Measurements from ENCODE around the gene FGGY. TPM values are rescaled to one million over a fixed set of nuclear protein-coding genes. Genes with fewer than 3 reads are reported as not detected.
"Not testable (repeated sequence)": the region's sequence is repeated elsewhere in the genome, so short reads cannot be mapped to it uniquely, and the experiment has no call there.

FGGY gene
- polyA plus RNA-seq, 10 donors, result 9.1 to 15.3 (median 12.5) TPM

DNA sequence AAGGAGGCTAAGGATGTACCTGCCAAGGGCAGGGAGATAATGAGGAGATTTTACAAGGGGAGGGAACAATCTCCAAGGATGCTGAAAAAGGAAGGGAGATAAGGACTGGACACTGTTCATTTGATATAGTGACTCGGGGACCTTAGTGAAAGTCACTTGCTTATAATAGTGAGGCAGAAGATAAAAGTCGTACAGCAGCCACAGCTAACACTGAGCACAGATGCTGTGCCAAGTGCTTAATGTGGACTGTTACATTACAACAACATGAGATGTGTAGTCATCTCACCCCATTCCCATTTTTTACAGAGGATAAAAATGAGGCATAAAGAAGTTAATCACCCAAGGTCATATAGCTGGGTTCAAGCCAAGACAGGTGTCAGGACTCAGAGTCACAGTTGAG lies 181.9 kb downstream of the FGGY start:
- no peak for DNase-seq

DNA sequence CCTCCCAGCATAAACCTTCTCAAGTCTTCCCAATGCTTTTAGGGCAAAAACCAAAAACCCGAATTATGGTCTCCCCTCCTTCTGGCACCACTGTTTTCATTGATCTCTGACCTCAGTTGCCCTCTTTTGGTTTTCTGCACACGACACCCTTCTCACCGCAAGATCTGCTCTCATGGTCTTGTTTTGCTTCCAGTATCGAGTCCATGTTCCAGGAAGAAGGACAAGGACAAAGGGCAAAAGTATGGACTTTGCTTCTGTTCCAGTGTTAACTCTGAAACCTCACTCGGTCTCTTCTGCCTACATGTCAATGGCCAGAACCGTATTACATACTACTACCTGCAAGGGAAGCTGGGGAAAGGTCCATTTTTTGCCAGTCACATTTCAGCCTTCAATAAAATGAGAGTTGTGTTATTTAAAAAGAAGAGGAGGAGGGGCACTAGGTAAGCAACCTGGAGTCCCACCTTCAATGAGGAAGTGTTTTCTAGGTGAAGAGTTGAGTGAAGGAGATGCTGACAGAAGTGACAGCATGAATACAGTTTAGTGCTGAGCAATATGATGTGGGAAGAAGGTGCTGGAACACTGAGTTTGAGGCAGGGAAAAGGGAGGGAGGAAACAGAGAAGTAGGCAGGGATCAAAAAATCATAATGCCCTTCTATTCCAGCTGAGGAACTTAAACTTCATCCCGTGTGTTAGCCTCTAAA lies 183.4 kb downstream of the FGGY start:
- no peak for DNase-seq

- no peak for DNase-seq
Observed at GRCh38 chr1:59481881-59482505, 185.1 kb downstream of the FGGY start.

DNA sequence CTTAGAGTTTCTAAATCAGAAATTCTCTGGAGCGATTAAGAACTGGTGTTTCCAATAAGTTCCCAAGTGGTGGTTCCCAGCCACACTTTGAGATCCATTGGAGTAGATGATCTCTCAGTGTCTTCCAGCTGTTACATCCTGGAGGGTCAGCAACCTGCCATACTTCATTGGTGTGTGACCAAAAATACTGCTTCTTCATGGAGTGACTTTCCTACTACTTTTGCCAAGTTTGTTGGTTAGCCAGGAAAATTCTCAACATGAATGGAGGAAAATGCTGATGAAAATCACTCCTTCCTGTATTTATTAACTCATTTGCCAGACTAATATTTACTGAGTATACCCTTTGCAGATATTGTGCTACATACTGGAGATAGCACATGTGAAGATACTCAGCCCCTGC lies 186.1 kb downstream of the FGGY start:
- DNase-seq, result peak; percentile 28 to 75 (median 52)

DNA sequence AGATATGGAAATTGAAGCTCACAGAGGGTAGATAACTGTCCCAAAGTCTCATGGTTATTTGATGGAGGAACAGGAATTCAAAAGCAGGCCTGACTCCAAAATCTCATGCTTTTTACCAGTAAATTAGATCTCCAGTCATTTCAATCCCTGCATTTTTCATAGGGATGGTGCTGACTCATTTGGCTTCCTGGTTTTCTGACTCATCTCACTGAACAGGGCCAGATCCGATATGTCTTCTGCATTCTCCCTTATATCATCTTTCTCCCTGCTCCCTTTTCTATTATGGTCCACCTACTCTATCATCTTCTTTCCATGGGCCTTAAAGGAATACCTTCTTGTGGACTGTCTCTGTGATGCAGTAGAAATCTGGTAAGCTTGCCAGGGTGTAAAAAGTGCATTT lies 187.2 kb downstream of the FGGY start:
- DNase-seq, result peak in 1 of 3 donors; percentile 85

GRCh38 chr1:59485171-59485570 lies 188.3 kb downstream of the FGGY start:
- no peak for DNase-seq

- DNase-seq, result no peak
Observed at GRCh38 chr1:59485949-59486348, 189.1 kb downstream of the FGGY start.

GRCh38 chr1:59486615-59487014 lies 189.7 kb downstream of the FGGY start:
- no peak for DNase-seq

- no peak for DNase-seq
Observed at GRCh38 chr1:59487335-59488031, 190.6 kb downstream of the FGGY start.

DNA sequence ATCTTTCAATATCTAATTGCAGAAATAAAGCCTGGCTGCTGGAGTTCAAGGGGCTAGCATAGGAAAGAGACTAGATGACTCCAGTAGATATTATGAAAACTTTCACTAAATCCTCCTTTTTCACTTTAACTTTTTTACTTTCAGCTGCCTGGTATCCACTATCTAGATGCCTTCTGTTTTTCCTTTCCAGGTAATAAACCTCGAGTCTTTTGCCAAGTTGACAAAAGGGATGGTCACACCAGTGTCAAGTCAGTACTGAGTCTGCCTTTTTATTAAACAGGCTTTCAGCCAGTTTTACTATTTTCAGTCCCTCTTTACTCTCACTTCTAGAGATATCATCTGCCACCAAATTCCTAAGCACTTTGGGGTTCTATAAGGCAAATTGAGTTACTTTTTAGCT lies 195.6 kb downstream of the FGGY start:
- DNase-seq, result no peak

- DNase-seq, result no peak
Observed at GRCh38 chr1:59494145-59494833, 197.4 kb downstream of the FGGY start.

GRCh38 chr1:59496156-59496555 lies 199.3 kb downstream of the FGGY start:
- not testable (repeated sequence) for DNase-seq

GRCh38 chr1:59497616-59498015 lies 200.7 kb downstream of the FGGY start:
- DNase-seq, result no peak

- DNase-seq, result no peak
Observed at GRCh38 chr1:59498640-59499039, 201.7 kb downstream of the FGGY start.

- DNase-seq, result no peak
Observed at GRCh38 chr1:59499273-59499942, 202.5 kb downstream of the FGGY start.

DNA sequence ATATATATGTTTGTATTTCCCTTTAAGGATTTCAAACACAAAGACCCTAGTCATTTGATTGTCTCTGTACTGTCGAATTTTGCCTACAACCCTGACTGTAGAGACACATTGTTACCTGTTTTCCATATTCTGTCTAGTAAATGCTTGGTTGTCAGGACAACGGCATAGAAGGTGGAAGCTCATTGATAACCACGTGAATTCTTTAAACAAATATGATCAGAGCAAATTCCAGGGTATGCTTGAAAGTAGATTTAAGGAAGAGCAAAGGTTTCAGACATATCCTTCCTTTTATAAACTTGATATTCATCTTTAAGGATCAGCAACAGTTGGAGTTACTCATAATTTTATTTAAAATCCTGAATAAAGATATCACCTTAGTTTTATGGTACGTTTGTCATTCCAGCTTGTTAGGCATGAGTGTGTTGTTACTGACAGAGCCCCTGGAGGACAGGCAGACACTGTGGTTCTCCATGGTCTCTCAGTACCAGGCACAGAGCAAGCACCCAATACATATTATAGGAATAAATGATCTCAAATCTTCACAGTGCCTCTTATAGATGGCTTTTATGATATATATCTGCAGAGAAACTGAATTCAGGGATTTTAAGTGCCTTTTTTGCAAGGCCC lies 203.2 kb downstream of the FGGY start:
- no peak for DNase-seq

DNA sequence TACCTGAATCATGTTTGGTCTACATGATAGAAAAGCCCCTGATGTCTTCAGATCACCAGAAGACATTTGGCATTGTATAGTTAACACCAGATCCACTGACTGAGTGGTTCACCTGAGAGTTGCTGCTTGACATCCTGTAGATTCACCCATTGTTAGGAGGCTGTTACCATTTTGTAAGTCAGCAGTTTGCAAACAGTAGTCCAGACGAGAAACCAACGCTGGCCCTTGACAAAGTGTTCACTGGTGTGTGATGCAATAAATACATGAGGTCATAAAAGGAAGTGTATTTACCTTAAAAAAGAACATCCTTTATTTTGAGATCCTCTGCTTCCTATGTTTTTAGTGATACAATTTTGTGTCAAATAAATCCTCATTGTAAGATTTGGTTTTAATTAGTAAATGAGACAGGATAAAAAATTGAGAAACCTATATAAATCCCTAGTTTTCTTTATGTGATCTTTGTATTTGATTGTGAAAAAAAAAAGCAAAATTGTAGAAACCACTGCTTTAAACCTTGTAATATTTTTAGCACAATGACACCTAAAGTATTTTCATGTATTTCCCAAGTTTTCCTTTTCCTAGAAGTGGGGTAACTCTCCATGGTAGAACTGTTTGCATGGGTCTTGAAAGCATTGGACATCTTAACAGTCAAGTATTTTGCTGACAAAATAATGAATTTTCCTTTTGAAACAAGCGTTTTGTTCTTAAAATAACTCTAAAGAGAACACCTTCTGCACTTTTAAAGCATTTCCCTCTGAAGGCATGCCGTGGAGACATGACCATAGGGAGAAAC lies 204.3 kb downstream of the FGGY start:
- DNase-seq, result no peak

GRCh38 chr1:59502009-59502691 lies 205.3 kb downstream of the FGGY start:
- no peak for DNase-seq

DNA sequence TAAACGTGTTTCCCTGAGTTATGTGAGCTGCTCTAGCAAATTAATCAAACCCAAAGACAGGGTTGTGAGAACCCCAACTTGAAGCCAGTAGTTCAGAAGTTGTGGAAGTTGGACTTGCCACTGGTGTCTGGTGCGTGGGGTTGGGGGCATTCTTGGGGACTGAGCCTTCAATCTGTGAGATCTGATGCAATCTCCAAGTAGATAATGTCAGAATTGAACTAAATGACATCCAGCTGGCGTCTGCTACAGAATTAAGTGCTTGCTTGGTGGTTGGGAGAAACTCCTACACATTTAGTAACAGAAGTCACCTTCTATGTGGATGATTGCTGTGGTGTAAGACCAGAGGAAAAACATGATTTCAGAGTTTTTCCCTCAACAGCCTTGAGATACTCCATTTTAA lies 207.4 kb downstream of the FGGY start:
- DNase-seq, result no peak

- peak in 1 of 3 donors; percentile 63 for DNase-seq
Observed at GRCh38 chr1:59505596-59506028, 208.7 kb downstream of the FGGY start.

All from muscle of back (tissue), 11 donors.